HEK293T (cell line): ENCODE results near the gene MKNK1.
A peak's percentile ranks its signal among the peaks of the same experiment; 100 is the strongest.

Source experiments
- CTCF ChIA-PET: fragments of 350-600 bp; formaldehyde crosslinking; extraction: SDS; loops from one replicate; lab custom pipeline; 2021; ENCODE audit warnings: antibody characterized with exemption, inconsistent platforms; lab: Yijun Ruan, JAX
- POLR2A ChIA-PET: fragments of 350-600 bp; formaldehyde crosslinking; extraction: SDS; loops from one replicate; lab custom pipeline; 2020; ENCODE audit warnings: antibody characterized with exemption, inconsistent platforms; lab: Yijun Ruan, JAX
- DNase-seq: peaks from one replicate; pipeline ENCODE4 v3.0.0; 2012; ENCODE audit warnings: mixed read lengths; ENCODE audit errors: extremely low spot score
- ARNT ChIP-seq: fragments of 450-650 bp; IDR thresholded peaks from 2 replicates; pipeline ENCODE4 v1.6.1; 2017; ENCODE audit warnings: mild to moderate bottlenecking
- BHLHE40 ChIP-seq: fragments of 450-650 bp; IDR thresholded peaks from 2 replicates; pipeline ENCODE4 v1.6.1; 2016; ENCODE audit warnings: mild to moderate bottlenecking, moderate library complexity, borderline replicate concordance
- CTBP1 ChIP-seq: fragments of 450-650 bp; IDR thresholded peaks from 2 replicates; pipeline ENCODE4 v1.6.1; 2016; ENCODE audit warnings: borderline replicate concordance
- ELF4 ChIP-seq: fragments of 450-650 bp; IDR thresholded peaks from 2 replicates; pipeline ENCODE4 v1.6.1; 2017; ENCODE audit warnings: antibody characterized with exemption
- FOXA1 ChIP-seq: fragments of 450-650 bp; IDR thresholded peaks from 2 replicates; pipeline ENCODE4 v1.6.1; 2016; ENCODE audit warnings: mild to moderate bottlenecking
- FOXK2 ChIP-seq: fragments of 450-650 bp; IDR thresholded peaks from 2 replicates; pipeline ENCODE4 v1.6.1; 2016; ENCODE audit warnings: mild to moderate bottlenecking
- FOXM1 ChIP-seq: fragments of 450-650 bp; IDR thresholded peaks from 2 replicates; pipeline ENCODE4 v1.6.1; 2017; ENCODE audit warnings: mild to moderate bottlenecking, borderline replicate concordance
- HDGF ChIP-seq: fragments of 450-650 bp; IDR thresholded peaks from 2 replicates; pipeline ENCODE4 v1.6.1; 2017; ENCODE audit warnings: antibody characterized with exemption, borderline replicate concordance
- L3MBTL2 ChIP-seq: fragments of 450-650 bp; conservative IDR thresholded peaks from 2 replicates; pipeline ENCODE4 v1.6.1; 2016; ENCODE audit warnings: mild to moderate bottlenecking
- LEF1 ChIP-seq: fragments of 450-650 bp; IDR thresholded peaks from 2 replicates; pipeline ENCODE4 v1.6.1; 2017; ENCODE audit warnings: mild to moderate bottlenecking, borderline replicate concordance
- NFRKB ChIP-seq: fragments of 450-650 bp; IDR thresholded peaks from 2 replicates; pipeline ENCODE4 v1.6.1; 2016; ENCODE audit warnings: mild to moderate bottlenecking, moderate library complexity
- PKNOX1 ChIP-seq: fragments of 450-650 bp; IDR thresholded peaks from 2 replicates; pipeline ENCODE4 v1.6.1; 2016
- SP1 ChIP-seq: fragments of 450-650 bp; IDR thresholded peaks from 2 replicates; pipeline ENCODE4 v1.6.1; 2017
- SUZ12 ChIP-seq: fragments of 450-650 bp; IDR thresholded peaks from 2 replicates; pipeline ENCODE4 v1.6.1; 2016; ENCODE audit warnings: mild to moderate bottlenecking
- TARDBP ChIP-seq: fragments of 450-650 bp; IDR thresholded peaks from 2 replicates; pipeline ENCODE4 v1.6.1; 2016
- ZNF384 ChIP-seq: fragments of 450-650 bp; IDR thresholded peaks from 2 replicates; pipeline ENCODE4 v1.6.1; 2016

MKNK1 gene

DNA sequence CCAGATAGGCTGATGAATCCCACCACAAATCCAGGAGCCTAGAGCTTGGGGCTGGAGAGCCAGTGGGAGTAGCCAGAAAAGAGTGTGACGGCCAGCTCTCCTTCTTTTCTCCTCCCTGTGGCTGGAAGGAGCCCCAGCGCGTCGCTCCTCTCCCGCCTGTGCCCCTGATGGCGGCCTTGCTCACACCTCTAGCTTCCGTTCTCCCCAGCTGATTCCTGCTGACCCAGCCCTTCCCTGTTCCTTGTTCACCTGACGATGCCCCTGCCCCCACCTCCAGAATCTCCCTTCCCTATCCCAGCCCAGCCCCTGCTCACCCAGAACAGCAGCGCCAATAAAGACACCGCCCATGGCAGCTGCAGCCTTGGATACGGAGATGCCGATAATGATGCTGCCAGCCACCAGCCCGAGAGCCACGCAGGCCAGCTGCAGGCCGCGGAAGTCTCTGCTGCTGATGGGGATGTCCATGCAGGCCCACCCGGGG is 53.3 kb downstream of the MKNK1 start:
- no peak for DNase-seq
- ChIA-PET POLR2A (interaction anchor here (0.9 kb wide), 1 partner anchor 53 kb away, joined by 4 read pairs; the partner anchor contains the start of gene MKNK1), CTCF (interaction anchor here (0.6 to 1.3 kb wide), 2 partner anchors 22 to 174 kb away, joined by 3 to 4 read pairs; no protein-coding TSS in a partner anchor)
- no peak for TF ChIP-seq BHLHE40
- TF ChIP-seq FOXM1, result no peak
- no peak for TF ChIP-seq ZNF384
- TF ChIP-seq TARDBP, result no peak
- no peak for TF ChIP-seq FOXA1
- no peak for TF ChIP-seq SP1
- TF ChIP-seq PKNOX1, result no peak
- TF ChIP-seq HDGF, result no peak
- TF ChIP-seq FOXK2, result no peak
- no peak for TF ChIP-seq L3MBTL2
- TF ChIP-seq SUZ12, result no peak
- no peak for TF ChIP-seq NFRKB
- no peak for TF ChIP-seq LEF1
- no peak for TF ChIP-seq CTBP1
- TF ChIP-seq ARNT, result no peak
- TF ChIP-seq ELF4, result no peak

DNA sequence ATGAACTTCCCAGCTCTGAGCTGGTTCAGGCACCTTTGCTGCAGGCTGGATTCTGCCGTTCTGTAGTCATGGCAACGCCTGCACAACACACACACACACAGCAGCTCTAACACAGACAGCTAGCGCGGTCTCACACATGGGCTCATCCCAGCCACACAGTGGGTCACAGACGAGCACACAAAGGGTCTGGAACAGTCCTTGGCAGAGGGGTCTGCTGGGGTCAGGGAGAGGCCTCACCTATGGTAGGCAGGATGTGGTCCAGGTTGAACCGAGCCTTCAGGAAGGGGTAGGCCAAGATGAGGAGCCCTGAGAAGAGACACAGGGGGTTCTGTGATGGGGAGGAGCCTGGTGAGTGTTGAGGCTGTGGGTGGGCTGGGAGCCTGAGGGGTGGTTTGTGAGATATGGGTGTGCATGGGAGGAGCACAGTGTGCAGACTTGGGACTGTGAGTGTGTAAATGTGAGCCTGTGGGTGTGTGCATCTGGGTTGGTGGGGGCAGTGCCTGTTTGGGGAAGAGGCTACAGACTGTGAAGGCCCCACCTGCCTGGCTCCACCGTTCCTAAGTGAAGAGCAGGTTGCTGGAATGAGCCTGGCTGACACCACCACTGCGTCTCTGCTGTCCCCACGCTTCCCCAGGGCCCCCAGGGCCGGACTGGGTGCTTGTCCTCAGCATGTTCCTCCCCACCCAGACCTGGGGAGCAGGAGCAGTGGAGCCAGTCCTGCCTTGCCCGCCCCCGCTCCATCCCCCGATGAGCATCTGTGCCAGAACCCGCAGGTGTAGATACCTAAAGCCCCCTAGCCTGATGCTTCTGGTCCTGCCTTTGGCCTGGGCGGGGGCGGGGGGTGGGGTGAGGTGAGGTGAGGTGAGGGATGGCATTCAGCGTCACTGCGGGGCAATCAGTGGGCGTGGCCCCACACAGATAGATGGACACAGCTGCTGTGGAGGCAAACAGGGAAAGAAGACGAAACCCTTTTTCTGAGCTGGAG is 54.1 kb downstream of the MKNK1 start:
- ChIA-PET POLR2A (interaction anchor here (0.9 kb wide), 1 partner anchor 54 kb away, joined by 4 read pairs; the partner anchor contains the start of gene MKNK1), CTCF (interaction anchor here (0.6 kb wide), 1 partner anchor 175 kb away, joined by 3 read pairs; no protein-coding TSS in a partner anchor)
- TF ChIP-seq ZNF384 (no peak), CTBP1 (no peak), L3MBTL2 (no peak), TARDBP (no peak), FOXA1 (no peak), SUZ12 (no peak)
- DNase-seq, result no peak

DNA sequence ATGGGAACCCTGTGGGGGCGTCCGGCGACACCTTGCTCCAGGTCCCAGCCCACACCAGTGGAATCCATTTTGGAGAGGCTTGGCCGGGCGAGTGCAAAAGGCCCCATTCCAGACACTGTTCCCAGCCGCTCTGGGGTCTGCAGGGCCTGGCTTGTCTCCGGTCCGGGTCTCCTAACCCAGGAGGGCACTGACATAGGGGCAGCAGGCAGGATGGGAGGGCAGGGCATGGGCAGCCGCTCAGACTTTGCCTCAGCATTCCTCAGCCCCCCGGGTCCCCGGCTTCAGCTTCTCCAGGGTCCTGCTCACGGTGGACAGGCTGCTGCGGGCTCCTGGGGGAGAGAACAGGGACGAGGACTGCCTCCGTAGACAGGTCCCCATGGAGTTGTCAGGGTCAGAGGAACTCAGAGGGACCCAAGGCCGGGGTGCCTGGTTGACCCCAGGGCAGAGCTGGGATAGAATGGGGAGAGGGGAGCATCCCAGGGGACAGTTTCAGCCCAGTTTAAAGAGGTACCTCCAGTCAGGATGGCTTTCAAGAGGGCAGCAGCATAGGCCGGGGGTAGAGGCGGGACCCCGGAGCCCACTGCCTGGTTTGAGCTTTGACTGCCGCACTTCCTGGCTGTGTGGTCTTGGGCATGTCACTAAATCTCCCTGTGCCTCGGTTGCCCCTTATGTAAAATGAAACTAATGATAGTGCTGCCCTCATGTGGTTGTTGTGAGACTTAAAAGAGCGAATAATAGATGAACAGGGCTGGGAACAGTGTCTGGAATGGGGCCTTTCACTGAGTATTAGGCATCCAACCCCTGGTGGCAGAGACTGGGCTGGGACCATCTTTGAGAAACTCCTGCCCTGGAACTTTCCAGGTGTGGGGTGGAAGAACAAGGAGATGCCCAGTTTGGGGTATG is 56.3 kb downstream of the MKNK1 start:
- DNase-seq, result peak; percentile 59
- ChIA-PET POLR2A (no interaction called here), CTCF (interaction anchor here (0.7 to 1.8 kb wide), 9 partner anchors 13 to 106 kb away, joined by 3 to 11 read pairs (median 4); partner anchors contain the start of gene MKNK1)
- TF ChIP-seq ARNT (no peak), SP1 (no peak), HDGF (no peak), ELF4 (no peak), CTBP1 (no peak), NFRKB (no peak)

- TF ChIP-seq ARNT (no peak), HDGF (no peak), NFRKB (no peak), SP1 (no peak), FOXA1 (no peak), FOXK2 (no peak), ZNF384 (no peak), LEF1 (no peak), PKNOX1 (no peak), L3MBTL2 (no peak), SUZ12 (no peak), FOXM1 (no peak), ELF4 (no peak), CTBP1 (no peak), BHLHE40 (no peak), TARDBP (no peak)
- DNase-seq, result no peak
- CTCF ChIA-PET, result interaction anchor here (0.6 to 2.2 kb wide), 6 partner anchors 11 to 140 kb away, joined by 3 to 9 read pairs (median 4); a partner anchor contains a TSS
- POLR2A ChIA-PET, result interaction anchor here (1.2 kb wide), 1 partner anchor 57 kb away, joined by 3 read pairs; no protein-coding TSS in a partner anchor
Observed at GRCh38 chr1:46546210-46546609, 57.9 kb downstream of the MKNK1 start.

DNA sequence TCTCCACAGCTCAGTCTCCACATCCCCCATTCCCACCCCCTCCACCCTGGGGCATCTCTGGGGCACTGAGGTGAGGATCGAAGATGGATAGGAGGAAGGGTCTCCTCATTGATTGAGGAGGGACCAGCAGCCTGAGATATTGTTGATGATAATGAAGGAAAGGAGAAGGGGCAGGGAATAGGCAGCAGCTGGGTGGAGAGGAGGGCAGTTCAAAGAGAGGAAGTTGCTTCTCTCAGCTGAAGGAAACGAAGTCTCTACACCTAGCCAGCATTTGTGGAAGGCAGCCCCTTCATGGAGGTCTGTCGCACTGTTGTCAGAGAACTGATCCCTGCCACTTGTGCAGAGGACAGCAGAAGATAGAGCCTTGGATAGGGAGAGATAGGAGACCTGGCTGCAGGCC is 58.3 kb downstream of the MKNK1 start:
- TF ChIP-seq FOXA1, result no peak
- TF ChIP-seq TARDBP, result no peak
- no peak for TF ChIP-seq CTBP1
- TF ChIP-seq NFRKB, result no peak
- no peak for TF ChIP-seq SUZ12
- no peak for TF ChIP-seq FOXK2
- no peak for TF ChIP-seq HDGF
- TF ChIP-seq ELF4, result no peak
- TF ChIP-seq FOXM1, result no peak
- TF ChIP-seq SP1, result no peak
- no peak for TF ChIP-seq L3MBTL2
- TF ChIP-seq PKNOX1, result no peak
- TF ChIP-seq LEF1, result no peak
- no peak for TF ChIP-seq BHLHE40
- no peak for DNase-seq
- ChIA-PET POLR2A (interaction anchor here (1.2 kb wide), 1 partner anchor 57 kb away, joined by 3 read pairs; no protein-coding TSS in a partner anchor), CTCF (interaction anchor here (0.6 to 2.2 kb wide), 5 partner anchors 11 to 139 kb away, joined by 3 to 9 read pairs (median 4); a partner anchor contains a TSS)
